Measurements from ENCODE around the gene MRTFB.

The MRTFB gene

DNA sequence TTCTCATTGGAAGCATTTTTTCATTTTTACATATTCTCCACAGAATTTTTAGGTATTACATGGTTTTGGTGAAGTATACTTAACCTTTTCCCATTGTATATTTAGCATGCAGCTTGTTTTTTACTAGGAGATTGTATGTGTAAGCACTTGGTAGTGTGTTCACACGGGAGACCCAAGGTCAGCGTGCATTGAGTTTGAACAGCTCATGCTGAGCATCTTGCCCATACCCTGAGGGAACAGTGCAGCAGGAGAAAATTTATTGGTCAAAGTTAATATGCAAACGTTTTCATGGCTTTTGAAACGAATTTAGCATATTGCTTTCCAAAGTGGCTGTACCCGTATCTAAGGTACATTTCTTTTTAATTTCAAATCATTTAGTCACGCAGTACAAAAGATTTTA lies 168.7 kb downstream of the MRTFB start:
- Mint-ChIP-seq H3K4me3 (no peak overlapping the region), H3K27ac (no peak overlapping the region), H3K27me3 (no peaks in the 10 kb centered on the region), H3K9me3 (no peaks in the 10 kb centered on the region), H3K36me3 (peaks cover 13% of the 10 kb centered on the region), H3K4me1 (no peaks in the 10 kb centered on the region)
- no peak for ATAC-seq

GRCh38 chr16:14240219-14240843 lies 169.2 kb downstream of the MRTFB start:
- Mint-ChIP-seq H3K4me1 (no peaks in the 10 kb centered on the region), H3K9me3 (no peaks in the 10 kb centered on the region), H3K27me3 (no peaks in the 10 kb centered on the region), H3K4me3 (no peak overlapping the region), H3K36me3 (peaks cover 10% of the 10 kb centered on the region), H3K27ac (no peak overlapping the region)
- no peak for ATAC-seq

DNA sequence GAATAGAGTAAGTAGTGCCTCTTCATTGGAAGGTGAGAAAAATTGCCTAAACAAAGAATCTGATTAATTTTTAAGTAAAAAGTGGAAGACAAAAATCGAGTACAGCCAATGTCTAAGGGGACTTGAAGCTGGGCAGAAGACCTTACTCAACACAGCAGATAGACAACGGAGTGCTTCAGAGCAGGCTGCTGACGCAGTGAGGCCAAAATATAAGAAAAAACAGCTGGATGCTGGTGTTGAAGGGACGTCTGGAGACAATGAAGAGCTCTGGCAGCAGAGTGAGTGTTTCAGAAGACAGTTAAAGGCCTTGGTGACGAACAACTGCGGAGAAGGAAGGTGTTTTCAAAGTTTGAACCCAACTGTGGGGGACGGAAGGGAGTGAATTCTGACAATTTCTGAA lies 169.8 kb downstream of the MRTFB start:
- no peaks in the 10 kb centered on the region for H3K4me1 Mint-ChIP-seq
- H3K27me3 Mint-ChIP-seq = no peaks in the 10 kb centered on the region
- H3K27ac Mint-ChIP-seq = no peak overlapping the region
- H3K36me3 Mint-ChIP-seq = peaks cover 13% of the 10 kb centered on the region
- no peak overlapping the region for H3K4me3 Mint-ChIP-seq
- H3K9me3 Mint-ChIP-seq = no peaks in the 10 kb centered on the region
- ATAC-seq = no peak

DNA sequence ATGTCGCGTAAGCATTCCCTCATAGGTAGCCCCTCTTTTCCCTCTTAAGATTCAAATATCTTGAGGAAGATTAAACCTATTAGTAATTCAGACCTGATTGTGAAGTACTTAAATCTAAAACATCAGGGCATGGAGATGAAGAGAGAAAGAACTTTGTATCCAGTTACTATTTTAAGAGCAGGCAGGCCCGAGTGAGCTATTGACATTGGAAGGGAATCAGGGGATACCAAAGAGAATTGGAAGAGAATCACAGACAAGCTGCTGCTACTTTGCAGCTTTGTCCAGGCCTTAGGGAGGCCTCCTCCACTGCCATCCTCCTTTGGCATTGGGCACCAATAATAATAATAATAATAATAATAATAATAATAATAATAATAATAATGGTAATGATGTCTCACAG lies 170.5 kb downstream of the MRTFB start:
- Mint-ChIP-seq H3K36me3 (peaks cover 19% of the 10 kb centered on the region), H3K9me3 (no peaks in the 10 kb centered on the region), H3K27ac (no peak overlapping the region), H3K4me1 (no peaks in the 10 kb centered on the region), H3K27me3 (no peaks in the 10 kb centered on the region), H3K4me3 (no peak overlapping the region)
- ATAC-seq = no peak

GRCh38 chr16:14242769-14243168 lies 171.7 kb downstream of the MRTFB start:
- no peak overlapping the region for H3K27ac Mint-ChIP-seq

DNA sequence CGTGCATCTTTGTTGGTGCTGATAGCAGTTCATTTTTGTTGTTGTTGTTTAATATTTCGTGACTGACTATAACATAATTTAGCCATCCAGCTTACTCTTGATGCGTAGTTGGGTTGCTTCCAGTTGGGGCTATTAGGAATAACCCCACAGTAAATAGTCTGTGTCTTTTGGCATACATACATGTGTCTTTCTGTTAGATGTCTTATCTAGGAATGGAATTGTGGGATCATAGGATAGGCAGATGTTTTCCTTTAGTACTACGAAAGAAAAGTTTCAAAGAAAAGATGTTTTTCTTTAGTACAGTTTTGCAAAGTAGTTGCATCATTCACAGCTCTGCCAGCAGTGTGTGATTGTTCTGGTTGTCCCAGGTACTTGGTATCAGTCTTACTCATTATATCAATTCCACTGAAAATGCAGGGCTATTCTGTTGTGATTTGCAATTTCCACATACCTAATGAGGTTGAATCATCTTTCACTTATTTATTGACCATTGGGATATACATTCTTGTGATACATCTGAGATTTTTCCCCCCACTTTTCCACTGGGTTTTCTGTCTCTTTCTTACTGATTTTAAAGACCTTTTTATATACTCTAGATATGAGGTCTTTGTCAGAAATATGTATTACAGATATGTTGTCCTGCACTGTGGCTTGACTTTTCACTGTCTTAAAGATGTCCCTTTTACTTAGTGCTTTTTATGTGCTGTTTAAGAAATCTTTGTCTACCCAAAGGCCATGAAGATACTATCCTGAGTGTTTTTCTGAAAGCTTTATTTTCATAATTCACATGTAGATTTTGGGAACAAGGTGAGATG lies 173.3 kb downstream of the MRTFB start:
- peaks cover 40% of the 10 kb centered on the region for H3K36me3 Mint-ChIP-seq
- no peak overlapping the region for H3K27ac Mint-ChIP-seq
- no peaks in the 10 kb centered on the region for H3K27me3 Mint-ChIP-seq
- no peaks in the 10 kb centered on the region for H3K9me3 Mint-ChIP-seq
- no peak for ATAC-seq
- H3K4me3 Mint-ChIP-seq = no peak overlapping the region
- no peaks in the 10 kb centered on the region for H3K4me1 Mint-ChIP-seq

More at GRCh38 chr16:14242769-14243168, 171.7 kb downstream of the MRTFB start:
- Mint-ChIP-seq H3K27me3 (no peaks in the 10 kb centered on the region), H3K36me3 (peaks cover 27% of the 10 kb centered on the region), H3K9me3 (no peaks in the 10 kb centered on the region), H3K4me3 (no peak overlapping the region), H3K4me1 (no peaks in the 10 kb centered on the region)
- ATAC-seq = no peak

DNA sequence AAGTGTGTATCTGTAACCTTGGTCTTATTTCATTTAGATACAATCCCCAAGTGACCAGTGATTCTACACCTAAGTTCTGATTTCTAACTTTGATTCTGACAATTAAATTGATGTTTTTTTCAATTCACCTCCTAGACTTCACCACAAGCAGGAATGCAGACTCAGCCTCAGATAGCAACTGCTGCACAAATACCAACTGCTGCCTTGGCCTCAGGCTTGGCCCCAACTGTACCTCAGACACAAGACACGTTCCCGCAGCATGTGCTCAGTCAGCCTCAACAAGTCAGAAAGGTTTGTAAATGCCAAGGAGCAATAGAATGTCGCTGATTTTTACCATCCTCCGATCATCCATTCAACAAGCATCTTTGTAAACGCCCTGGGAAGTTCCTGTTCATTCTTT lies 177.7 kb downstream of the MRTFB start:
- Mint-ChIP-seq H3K27me3 (no peaks in the 10 kb centered on the region), H3K4me3 (no peak overlapping the region), H3K27ac (no peak overlapping the region), H3K4me1 (no peaks in the 10 kb centered on the region), H3K36me3 (peaks cover 57% of the 10 kb centered on the region), H3K9me3 (no peaks in the 10 kb centered on the region)
- ATAC-seq = no peak

- ATAC-seq = no peak
- peaks cover 57% of the 10 kb centered on the region for H3K36me3 Mint-ChIP-seq
- H3K4me1 Mint-ChIP-seq = no peaks in the 10 kb centered on the region
- H3K27me3 Mint-ChIP-seq = no peaks in the 10 kb centered on the region
- H3K27ac Mint-ChIP-seq = no peak overlapping the region
- H3K9me3 Mint-ChIP-seq = no peaks in the 10 kb centered on the region
- H3K4me3 Mint-ChIP-seq = no peak overlapping the region
These were observed 178.3 kb downstream of the MRTFB start for GRCh38 chr16:14249291-14250032.

GRCh38 chr16:14251419-14251818 lies 180.3 kb downstream of the MRTFB start:
- Mint-ChIP-seq H3K4me1 (no peaks in the 10 kb centered on the region), H3K36me3 (peaks cover 60% of the 10 kb centered on the region), H3K9me3 (no peaks in the 10 kb centered on the region), H3K27ac (no peak overlapping the region), H3K4me3 (no peak overlapping the region), H3K27me3 (no peaks in the 10 kb centered on the region)
- ATAC-seq = no peak

DNA sequence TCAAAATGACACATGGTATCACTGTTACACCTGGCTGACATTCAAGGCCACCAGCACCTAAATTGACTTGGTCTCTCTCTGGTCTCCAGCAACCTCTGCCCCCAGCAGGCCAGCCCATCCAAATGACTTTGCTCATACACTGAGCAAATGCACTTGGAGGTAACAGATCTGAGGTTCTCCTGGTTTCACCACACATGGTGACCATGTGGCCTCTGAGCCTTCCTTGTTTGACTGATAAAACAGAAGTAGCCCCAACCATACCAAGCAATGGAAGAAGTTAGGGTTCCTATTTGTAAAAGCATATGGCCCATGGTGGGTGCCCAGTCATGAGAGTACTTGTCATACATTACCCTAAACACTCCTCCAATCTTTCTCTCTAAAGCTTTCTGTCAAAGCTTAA lies 181.7 kb downstream of the MRTFB start:
- Mint-ChIP-seq H3K27me3 (no peaks in the 10 kb centered on the region), H3K36me3 (peaks cover 51% of the 10 kb centered on the region), H3K27ac (no peak overlapping the region), H3K9me3 (no peaks in the 10 kb centered on the region), H3K4me1 (no peaks in the 10 kb centered on the region), H3K4me3 (no peak overlapping the region)
- ATAC-seq = no peak

GRCh38 chr16:14263011-14263410 lies 191.9 kb downstream of the MRTFB start:
- Mint-ChIP-seq H3K27me3 (no peaks in the 10 kb centered on the region), H3K36me3 (peaks cover 63% of the 10 kb centered on the region), H3K9me3 (no peaks in the 10 kb centered on the region), H3K27ac (no peak overlapping the region), H3K4me1 (no peaks in the 10 kb centered on the region), H3K4me3 (no peak overlapping the region)
- ATAC-seq = no peak

- Mint-ChIP-seq H3K4me3 (no peak overlapping the region), H3K9me3 (no peaks in the 10 kb centered on the region), H3K27me3 (no peaks in the 10 kb centered on the region), H3K27ac (no peak overlapping the region), H3K36me3 (peaks cover 62% of the 10 kb centered on the region), H3K4me1 (no peaks in the 10 kb centered on the region)
- ATAC-seq = no peak
These were observed 192.7 kb downstream of the MRTFB start for GRCh38 chr16:14263769-14264168.

- Mint-ChIP-seq H3K4me1 (no peaks in the 10 kb centered on the region), H3K27me3 (no peaks in the 10 kb centered on the region), H3K36me3 (peaks cover 69% of the 10 kb centered on the region), H3K9me3 (peaks cover 5% of the 10 kb centered on the region), H3K27ac (no peak overlapping the region), H3K4me3 (no peak overlapping the region)
- ATAC-seq = no peak
These were observed 193.3 kb downstream of the MRTFB start for GRCh38 chr16:14264327-14264943.

DNA sequence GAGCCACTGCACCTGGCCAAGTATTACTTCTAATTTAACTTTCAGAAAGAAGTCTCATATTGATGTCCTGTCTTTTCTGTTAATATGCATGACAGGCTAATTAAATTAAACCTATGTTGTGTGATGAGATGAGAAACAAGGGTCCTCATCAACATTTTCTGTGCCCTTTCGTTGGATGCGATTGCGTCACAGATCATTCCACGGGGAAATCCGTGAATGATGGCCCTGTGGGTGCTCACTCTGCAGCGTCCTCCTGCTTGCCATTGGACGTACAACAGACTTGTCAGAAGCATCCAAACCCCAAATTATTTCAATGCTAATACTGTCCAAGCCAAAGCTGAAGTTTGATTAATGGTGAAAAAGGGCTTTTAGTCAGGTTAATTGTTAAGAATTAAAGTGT lies 197.0 kb downstream of the MRTFB start:
- Mint-ChIP-seq H3K27me3 (no peaks in the 10 kb centered on the region), H3K9me3 (peaks cover 11% of the 10 kb centered on the region), H3K27ac (no peak overlapping the region), H3K36me3 (peaks cover 61% of the 10 kb centered on the region), H3K4me1 (no peaks in the 10 kb centered on the region), H3K4me3 (no peak overlapping the region)
- no peak for ATAC-seq

GRCh38 chr16:14275934-14276333 lies 204.8 kb downstream of the MRTFB start:
- Mint-ChIP-seq H3K27ac (no peak overlapping the region), H3K4me3 (no peak overlapping the region), H3K36me3 (no peaks in the 10 kb centered on the region), H3K4me1 (no peaks in the 10 kb centered on the region), H3K9me3 (peaks cover 5% of the 10 kb centered on the region), H3K27me3 (no peaks in the 10 kb centered on the region)
- ATAC-seq = no peak
